Caco-2 (cell line): ENCODE measurements around the gene VAPA. TPM values are rescaled to one million over a fixed set of nuclear protein-coding genes. Genes with fewer than 3 reads are reported as not detected.
"Not testable (repeated sequence)": the region's sequence is repeated elsewhere in the genome, so short reads cannot be mapped to it uniquely, and the experiment has no call there.

ENCODE experiments used
- BruUV-seq: library from RNA; stranded (reverse); fragments of 400-500 nt; replicated peaks from 2 replicates; lab custom pipeline; 2021; lab: Mats Ljungman, UMichigan
- CTCF ChIA-PET: fragments of 300-600 bp; sonication (Branson Sonifier 250); formaldehyde crosslinking; loops from one replicate; lab custom pipeline; 2022; ENCODE audit warnings: antibody characterized with exemption; lab: Charles Lee
- POLR2A ChIA-PET: fragments of 300-600 bp; sonication (Branson Sonifier 250); formaldehyde crosslinking; loops from one replicate; lab custom pipeline; 2022; ENCODE audit warnings: antibody characterized with exemption; lab: Charles Lee
- DNase-seq, 2 experiments: peaks; one replicate each; pipeline versions ENCODE4 v3.0.0 to v3.0.0-alpha.2; 2020 to 2022
- H3K27me3 ChIP-seq: replicated peaks from 2 replicates; pipeline ENCODE4 v1.6.0; 2011; ENCODE audit warnings: low read length; ENCODE audit not compliant: control insufficient read depth, insufficient read depth
- H3K36me3 ChIP-seq: 2 replicates; pipeline ENCODE4 v1.5.1; 2011; ENCODE audit warnings: low read length; ENCODE audit not compliant: control insufficient read depth, insufficient read depth
- H3K4me1 ChIP-seq: fragments of 250-450 bp; sonication (Bioruptor Pico); 2 replicates; pipeline ENCODE4 v1.5.1; 2020; ENCODE audit warnings: mild to moderate bottlenecking
- H3K4me3 ChIP-seq: 2 replicates; pipeline ENCODE4 v1.5.1; 2011; ENCODE audit warnings: low read depth, mild to moderate bottlenecking, control low read depth, low read length
- H3K9me3 ChIP-seq: fragments of 250-450 bp; sonication (Bioruptor Pico); 2 replicates; pipeline ENCODE4 v1.5.1; 2020; ENCODE audit warnings: mild to moderate bottlenecking, moderate library complexity
- H3K27ac Mint-ChIP-seq: one replicate; pipeline ENCODE4 v1.8.0; 2022; ENCODE audit warnings: mixed read lengths; ENCODE audit not compliant: unreplicated experiment
- H3K27me3 Mint-ChIP-seq: one replicate; pipeline ENCODE4 v1.8.0; 2022; ENCODE audit warnings: mixed read lengths; ENCODE audit not compliant: insufficient read depth, unreplicated experiment
- H3K36me3 Mint-ChIP-seq: one replicate; pipeline ENCODE4 v1.8.0; 2022; ENCODE audit warnings: mild to moderate bottlenecking, mixed read lengths; ENCODE audit not compliant: insufficient read depth, unreplicated experiment
- H3K4me1 Mint-ChIP-seq: one replicate; pipeline ENCODE4 v1.8.0; 2022; ENCODE audit warnings: low read depth, mixed read lengths; ENCODE audit not compliant: unreplicated experiment
- H3K4me3 Mint-ChIP-seq: one replicate; pipeline ENCODE4 v1.8.0; 2022; ENCODE audit warnings: mild to moderate bottlenecking, moderate library complexity, mixed read lengths; ENCODE audit not compliant: unreplicated experiment
- H3K9me3 Mint-ChIP-seq: one replicate; pipeline ENCODE4 v1.8.0; 2022; ENCODE audit warnings: mixed read lengths; ENCODE audit not compliant: unreplicated experiment
- CTCF ChIP-seq, 2 experiments: fragments of 200-600 bp in 1 of 2; IDR thresholded peaks; 1 replicate in 1 of 2; 2 replicates in 1 of 2; pipeline versions ENCODE4 v1.5.1 to v1.8.0; 2011 to 2022; ENCODE audit warnings: antibody characterized with exemption in 1 of 2, control low read depth in 1 of 2, inconsistent platforms in 1 of 2, low read depth in 1 of 2, low read length in 1 of 2, mild to moderate bottlenecking in 1 of 2, moderate library complexity in 1 of 2; ENCODE audit not compliant: insufficient read depth in 1 of 2, severe bottlenecking in 1 of 2, unreplicated experiment in 1 of 2
- intact Hi-C: fragments of 100-400 bp; cut with micrococcal nuclease; formaldehyde crosslinking; loops from one replicate; pipeline ENCODE4 v1.10.0; 2022; ENCODE audit not compliant: unreplicated experiment
- total RNA-seq: library from RNA; stranded (reverse); gene quantifications from 2 replicates; pipeline ENCODE4 v1.2.3, GENCODE V29; 2022

VAPA gene
- total RNA-seq, 1 experiment from 2014 or later: 222 TPM

GRCh38 chr18:9910661-9911060 lies 3.2 kb upstream of the VAPA start:
- no peak for TF ChIP-seq CTCF (IDR thresholded peaks at IDR 0.05; ENCODE audit: insufficient read depth in 1 of 2, low read depth in 1 of 2, low read length in 1 of 2, severe bottlenecking in 1 of 2, unreplicated experiment in 1 of 2)
- no peaks in the 10 kb centered on the region for H3K36me3 ChIP-seq
- DNase-seq: no peak
- no peak overlapping the region for H3K4me3 Mint-ChIP-seq
- H3K4me1 ChIP-seq: peaks cover under 1% of the 10 kb centered on the region; the same call in 1 of the 2 replicates
- no peaks in the 10 kb centered on the region for H3K9me3 Mint-ChIP-seq
- no peaks in the 10 kb centered on the region for H3K36me3 Mint-ChIP-seq
- H3K9me3 ChIP-seq: no peaks in the 10 kb centered on the region
- H3K27ac Mint-ChIP-seq: no peak overlapping the region
- no peaks in the 10 kb centered on the region for H3K27me3 Mint-ChIP-seq
- ChIA-PET POLR2A (no interaction called here), CTCF (no interaction called here)
- intact Hi-C loops: loop anchor here (5.0 kb wide), 1 partner anchor 83 kb away; no protein-coding TSS in a partner anchor
- no TSS peak for BruUV-seq
- H3K4me1 Mint-ChIP-seq: peaks cover 4% of the 10 kb centered on the region
- no peak overlapping the region for H3K4me3 ChIP-seq
- H3K27me3 ChIP-seq: no peaks in the 10 kb centered on the region

- CTCF ChIA-PET: no interaction called here
- no peak for TF ChIP-seq CTCF (IDR thresholded peaks at IDR 0.05; ENCODE audit: insufficient read depth in 1 of 2, low read depth in 1 of 2, low read length in 1 of 2, severe bottlenecking in 1 of 2, unreplicated experiment in 1 of 2)
- DNase-seq: no peak
- H3K4me3 Mint-ChIP-seq: no peak overlapping the region
- H3K9me3 Mint-ChIP-seq: no peaks in the 10 kb centered on the region
- POLR2A ChIA-PET: no interaction called here
- intact Hi-C loops: loop anchor here (5.0 kb wide), 1 partner anchor 84 kb away; no protein-coding TSS in a partner anchor
- H3K27ac Mint-ChIP-seq: no peak overlapping the region
- Histone ChIP-seq H3K9me3 (no peaks in the 10 kb centered on the region), H3K4me1 (peaks cover 6% of the 10 kb centered on the region), H3K36me3 (no peaks in the 10 kb centered on the region), H3K27me3 (no peaks in the 10 kb centered on the region), H3K4me3 (no peak overlapping the region)
- peaks cover 9% of the 10 kb centered on the region for H3K4me1 Mint-ChIP-seq
- H3K27me3 Mint-ChIP-seq: no peaks in the 10 kb centered on the region
- BruUV-seq: no TSS peak
- H3K36me3 Mint-ChIP-seq: no peaks in the 10 kb centered on the region
Observed at GRCh38 chr18:9911226-9911625, 2.6 kb upstream of the VAPA start.

- POLR2A ChIA-PET, H3K27me3 Mint-ChIP-seq, H3K36me3 Mint-ChIP-seq, H3K27ac Mint-ChIP-seq, H3K9me3 Mint-ChIP-seq, H3K4me3 Mint-ChIP-seq, H3K27me3 ChIP-seq, BruUV-seq, H3K4me3 ChIP-seq, H3K9me3 ChIP-seq, H3K36me3 ChIP-seq: not testable (repeated sequence)
- peaks cover 14% of the 10 kb centered on the region for H3K4me1 ChIP-seq
- peak in 1 of 2 experiments; percentile 13 for DNase-seq
- intact Hi-C loops: loop anchor here (5.0 kb wide), 1 partner anchor 85 kb away; no protein-coding TSS in a partner anchor
- H3K4me1 Mint-ChIP-seq: peaks cover 14% of the 10 kb centered on the region
- CTCF ChIA-PET: interaction anchor here (0.7 kb wide), 1 partner anchor 131 kb away, joined by 4 read pairs; no protein-coding TSS in a partner anchor
Observed at GRCh38 chr18:9912285-9912684, 1.5 kb upstream of the VAPA start.
